Stimulated activated CD8-positive, alpha-beta memory T cell treated with anti-CD3 and anti-CD28 coated beads, Interleukin-15, amount 100 ng/mL, for 48 hours (primary cell): ENCODE data around the gene CCDC187.

Experiments used
- DNase-seq, 2 donors: peaks; one replicate each; pipeline ENCODE4 v3.0.0-alpha.2; 2020; ENCODE audit warnings: low read depth in 2 of 2

CCDC187 gene

GRCh38 chr9:136206602-136207275 lies 97.2 kb downstream of the CCDC187 start:
- DNase-seq, result no peak

GRCh38 chr9:136205707-136205992 lies 98.2 kb downstream of the CCDC187 start:
- DNase-seq, result no peak

GRCh38 chr9:136204838-136205706 lies 98.8 kb downstream of the CCDC187 start, which contains the start of gene LHX3:
TSS of gene LHX3 (minus strand) at chr9:136205128. CDS start at chr9:136205012, 116 bp downstream.
- no peak for DNase-seq

- no peak for DNase-seq
Measured at GRCh38 chr9:136204145-136204805, 99.6 kb downstream of the CCDC187 start.

GRCh38 chr9:136203408-136204144 lies 100.3 kb downstream of the CCDC187 start:
- DNase-seq, result no peak

GRCh38 chr9:136202454-136203407 lies 101.2 kb downstream of the CCDC187 start:
- DNase-seq, result no peak

GRCh38 chr9:136201609-136202453 lies 102.1 kb downstream of the CCDC187 start:
- DNase-seq, result no peak

- DNase-seq, result no peak
Measured at GRCh38 chr9:136201174-136201573, 102.7 kb downstream of the CCDC187 start.

GRCh38 chr9:136200424-136200823 lies 103.5 kb downstream of the CCDC187 start:
- no peak for DNase-seq
